A549 treated with Mapracorat at 1 μM for 4 hours (cell line): ENCODE measurements around the gene PIEZO2. TPM values are rescaled to one million over a fixed set of nuclear protein-coding genes. Genes with fewer than 3 reads are reported as not detected.

Experiments used
- total RNA-seq: library from RNA; stranded (reverse); fragments of 200-300 nt; extraction: Qiagen RNA extraction; gene quantifications from 5 replicates; pipeline ENCODE4 v1.2.3, GENCODE V29; 2022

The PIEZO2 gene
- total RNA-seq: 0.47 to 1.0 TPM (median 0.80 TPM) in 5 replicates

GRCh38 chr18:11149441-11150270, at the start of gene PIEZO2:
Gene PIEZO2 (minus strand): TSS chr18:11149569. CDS start chr18:11148588, 981 bp downstream.

